NB4 (cell line): ENCODE data around the gene GLYR1.

Experiments used
- DNase-seq: peaks from one replicate; pipeline ENCODE4 v3.0.0; 2010; ENCODE audit warnings: low read depth
- H3K4me3 ChIP-seq: one replicate; pipeline ENCODE4 v1.5.1; 2011; ENCODE audit warnings: mild to moderate bottlenecking, low read depth, low read length, moderate library complexity
- MYC ChIP-seq: IDR thresholded peaks from 2 replicates; pipeline ENCODE4 v1.6.1; 2011; ENCODE audit warnings: low read depth, low read length
- POLR2A ChIP-seq: IDR thresholded peaks from 2 replicates; pipeline ENCODE4 v1.6.1; 2011; ENCODE audit warnings: mild to moderate bottlenecking; ENCODE audit not compliant: insufficient read length; ENCODE audit errors: extremely low read depth
- TF ChIP-seq, protein P1 (sequence below): IDR thresholded peaks from 2 replicates; pipeline ENCODE4 v1.6.1; 2011; ENCODE audit warnings: low read depth, low read length
- TF ChIP-seq, protein P2 (sequence below): IDR thresholded peaks from one replicate; pipeline ENCODE4 v1.5.1; 2012; ENCODE audit warnings: low read depth, low read length

GLYR1 gene

DNA sequence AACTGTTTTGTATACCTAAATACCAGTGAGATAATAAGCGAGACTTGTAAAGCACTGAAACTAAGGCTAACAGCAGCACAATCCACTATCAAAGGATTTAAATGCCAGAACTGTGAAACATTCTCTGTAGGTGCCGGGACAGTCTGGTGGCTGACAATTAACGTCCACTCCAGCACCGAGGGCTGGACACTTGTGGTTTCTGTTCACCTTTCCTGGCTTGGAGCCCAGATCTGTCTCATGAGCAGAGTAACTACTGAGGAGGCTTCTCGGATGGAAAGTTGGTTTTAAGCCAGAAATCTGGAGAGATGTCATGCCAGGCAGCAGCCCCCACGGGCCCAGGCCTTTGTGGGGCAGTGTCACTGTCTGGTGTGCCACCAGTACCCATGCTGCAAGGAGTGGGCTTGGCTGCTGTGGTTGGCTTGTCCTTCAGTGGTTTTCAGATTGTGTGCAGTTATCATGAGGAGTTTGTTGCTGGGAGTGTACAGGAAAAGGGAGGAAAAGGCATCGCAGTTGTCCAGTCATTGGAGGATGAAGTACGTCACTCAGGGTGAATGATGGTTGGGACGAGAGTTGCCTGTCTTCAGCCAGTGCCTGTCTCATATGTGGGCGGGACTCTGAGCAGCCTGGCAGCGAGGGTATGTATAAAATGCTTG, 35.7 kb upstream of the GLYR1 start:
- no peak overlapping the region for H3K4me3 ChIP-seq
- TF ChIP-seq, protein P1, sequence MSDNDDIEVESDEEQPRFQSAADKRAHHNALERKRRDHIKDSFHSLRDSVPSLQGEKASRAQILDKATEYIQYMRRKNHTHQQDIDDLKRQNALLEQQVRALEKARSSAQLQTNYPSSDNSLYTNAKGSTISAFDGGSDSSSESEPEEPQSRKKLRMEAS, result no peak
- DNase-seq, result no peak

DNA sequence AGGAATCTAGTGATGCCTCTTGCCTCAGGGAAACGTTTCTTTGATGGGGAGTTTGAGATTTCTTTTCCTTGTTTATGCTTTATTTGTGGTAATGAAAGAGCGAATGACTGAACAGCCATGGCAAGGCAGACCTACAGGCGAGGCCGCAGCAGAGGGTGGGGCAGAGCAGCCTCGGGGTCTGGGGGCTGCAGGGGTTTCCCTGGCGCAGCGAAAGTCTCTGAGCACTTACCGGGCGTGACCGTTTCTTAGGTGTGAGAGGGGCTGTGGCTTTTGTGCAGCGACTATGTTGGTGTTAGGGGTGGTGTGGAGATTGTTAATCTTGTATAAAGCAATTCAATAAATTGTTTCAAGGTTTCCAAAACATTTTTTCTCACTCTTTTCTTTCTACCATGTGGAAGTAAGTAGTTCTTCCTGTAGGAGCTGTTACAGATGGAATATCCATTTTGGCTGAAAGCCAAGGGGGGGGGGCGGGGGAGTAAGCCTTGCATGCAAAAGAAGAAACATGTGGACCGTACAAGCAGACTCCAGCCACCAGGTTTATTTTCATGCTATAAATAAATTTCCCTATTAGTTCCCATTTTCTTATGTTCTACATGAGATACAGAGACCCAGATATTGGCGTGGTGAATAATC, 35.0 kb upstream of the GLYR1 start:
- TF ChIP-seq, protein P1, result no peak
- H3K4me3 ChIP-seq, result no peak overlapping the region
- no peak for DNase-seq

DNA sequence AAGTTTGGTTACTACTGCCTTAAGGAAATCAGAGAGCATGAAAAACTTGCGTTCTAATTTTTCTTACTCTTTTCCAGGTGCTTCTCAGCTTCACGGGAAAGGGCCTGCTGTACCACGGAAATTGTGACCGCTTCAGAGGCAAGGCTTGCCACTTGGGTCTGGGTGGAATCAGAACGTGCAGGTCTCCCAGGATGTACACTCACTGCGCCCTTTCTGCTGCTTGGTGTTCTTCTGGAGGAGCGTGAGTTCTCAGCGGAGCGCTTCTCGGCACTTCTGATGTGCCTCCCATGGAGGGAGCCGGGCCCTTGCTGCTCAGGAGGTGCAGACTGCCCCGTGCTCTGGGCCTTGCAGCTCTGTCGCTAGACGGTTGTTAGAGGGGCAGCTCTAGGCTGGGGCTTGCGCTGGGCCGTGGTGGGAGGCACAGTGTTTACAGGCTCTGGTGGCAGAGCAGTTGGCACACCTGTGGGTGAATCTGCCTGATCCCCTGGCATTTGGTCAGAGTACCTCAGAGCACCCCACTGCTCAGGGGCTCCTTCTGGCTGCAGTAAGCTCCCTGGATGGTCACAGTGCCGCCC, 33.0 kb upstream of the GLYR1 start:
- TF ChIP-seq, protein P1, result no peak
- TF ChIP-seq, protein P2, sequence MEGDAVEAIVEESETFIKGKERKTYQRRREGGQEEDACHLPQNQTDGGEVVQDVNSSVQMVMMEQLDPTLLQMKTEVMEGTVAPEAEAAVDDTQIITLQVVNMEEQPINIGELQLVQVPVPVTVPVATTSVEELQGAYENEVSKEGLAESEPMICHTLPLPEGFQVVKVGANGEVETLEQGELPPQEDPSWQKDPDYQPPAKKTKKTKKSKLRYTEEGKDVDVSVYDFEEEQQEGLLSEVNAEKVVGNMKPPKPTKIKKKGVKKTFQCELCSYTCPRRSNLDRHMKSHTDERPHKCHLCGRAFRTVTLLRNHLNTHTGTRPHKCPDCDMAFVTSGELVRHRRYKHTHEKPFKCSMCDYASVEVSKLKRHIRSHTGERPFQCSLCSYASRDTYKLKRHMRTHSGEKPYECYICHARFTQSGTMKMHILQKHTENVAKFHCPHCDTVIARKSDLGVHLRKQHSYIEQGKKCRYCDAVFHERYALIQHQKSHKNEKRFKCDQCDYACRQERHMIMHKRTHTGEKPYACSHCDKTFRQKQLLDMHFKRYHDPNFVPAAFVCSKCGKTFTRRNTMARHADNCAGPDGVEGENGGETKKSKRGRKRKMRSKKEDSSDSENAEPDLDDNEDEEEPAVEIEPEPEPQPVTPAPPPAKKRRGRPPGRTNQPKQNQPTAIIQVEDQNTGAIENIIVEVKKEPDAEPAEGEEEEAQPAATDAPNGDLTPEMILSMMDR, result no peak
- TF ChIP-seq POLR2A (no peak), MYC (no peak)
- DNase-seq, result no peak
- no peak overlapping the region for H3K4me3 ChIP-seq

DNA sequence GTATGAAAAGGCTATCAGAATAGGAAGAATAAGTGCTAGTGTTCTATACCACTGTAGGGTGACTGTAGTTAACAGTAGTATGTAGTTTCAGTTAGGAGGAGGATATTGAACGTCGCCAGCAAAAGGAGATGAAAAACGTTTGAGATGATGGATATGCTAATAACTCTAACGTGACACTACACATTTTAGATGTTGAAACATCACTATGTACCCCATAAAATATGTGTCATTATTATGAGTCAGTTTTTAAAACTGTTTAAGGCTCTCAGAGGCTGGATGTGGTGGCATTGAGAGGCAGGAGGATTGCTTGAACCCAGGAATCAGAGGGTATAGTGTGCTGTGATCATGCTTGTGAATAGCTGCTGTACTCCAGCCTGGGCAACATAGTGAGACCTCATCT, 32.0 kb upstream of the GLYR1 start:
- H3K4me3 ChIP-seq, result no peak overlapping the region
- no peak for DNase-seq
- TF ChIP-seq POLR2A (no peak), MYC (no peak)
- TF ChIP-seq, protein P2, result no peak
- TF ChIP-seq, protein P1, result no peak

DNA sequence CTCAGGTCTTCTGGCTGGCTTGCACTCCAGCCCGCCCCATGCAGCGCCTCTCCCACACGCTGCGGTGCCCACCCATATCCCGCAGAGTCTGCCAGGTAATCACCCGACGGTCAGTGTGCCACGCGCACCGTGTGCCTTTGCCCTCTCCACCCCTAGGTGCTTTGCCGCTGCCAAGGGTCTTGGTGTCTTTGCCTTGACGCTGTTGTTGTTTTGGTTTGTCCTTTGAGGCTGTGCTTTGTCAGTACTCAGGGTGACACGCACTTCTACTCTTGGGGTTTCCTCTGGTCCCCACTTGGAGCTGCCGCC, 30.2 kb upstream of the GLYR1 start:
- no peak for DNase-seq
- no peak overlapping the region for H3K4me3 ChIP-seq
- TF ChIP-seq, protein P2, result no peak

DNA sequence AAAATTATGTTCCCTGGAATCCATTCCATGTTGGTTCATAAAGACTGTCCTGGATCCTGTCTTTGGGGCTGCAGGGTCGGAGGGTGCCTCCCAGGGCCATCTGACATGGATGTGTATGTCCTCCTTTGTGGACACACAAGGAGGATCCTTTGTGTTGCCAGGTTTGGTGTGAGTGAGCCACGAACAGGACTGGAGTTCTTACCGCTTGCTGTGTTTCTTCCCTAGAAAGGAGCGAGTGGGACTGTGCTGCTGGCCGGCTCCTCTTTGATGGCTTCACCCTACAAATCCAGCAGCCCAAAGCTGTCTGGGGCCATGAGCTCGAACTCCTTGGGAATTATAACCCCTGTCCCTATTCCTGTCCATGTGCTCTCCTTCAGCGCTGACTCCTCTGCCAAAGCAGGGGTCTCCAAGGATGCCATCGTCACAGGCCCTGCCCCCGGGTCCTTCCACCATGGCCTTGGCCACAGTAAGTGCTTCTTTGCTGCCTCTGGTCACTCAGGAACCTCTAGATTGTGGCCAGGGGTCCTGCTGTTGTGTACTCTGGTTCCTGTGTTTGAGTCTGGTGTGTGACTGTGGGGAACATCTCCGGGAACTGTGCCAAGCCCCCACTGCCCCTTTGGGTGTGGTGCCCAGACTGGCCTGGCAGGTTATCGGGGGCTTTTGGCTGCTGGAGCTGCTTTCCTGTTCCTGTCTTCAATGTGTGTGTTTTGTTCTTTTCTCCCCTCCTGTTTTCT, 29.7 kb upstream of the GLYR1 start:
- TF ChIP-seq, protein P1, result no peak
- TF ChIP-seq, protein P2, result no peak
- TF ChIP-seq MYC, result no peak
- no peak for TF ChIP-seq POLR2A
- H3K4me3 ChIP-seq, result no peak overlapping the region
- DNase-seq, result no peak
